ENCODE data around the gene TRIM40. TPM values are rescaled to one million over a fixed set of nuclear protein-coding genes. Genes with fewer than 3 reads are reported as not detected.

TRIM40 gene
- total RNA-seq, 2 experiments from 2014 or later, result not detected

DNA sequence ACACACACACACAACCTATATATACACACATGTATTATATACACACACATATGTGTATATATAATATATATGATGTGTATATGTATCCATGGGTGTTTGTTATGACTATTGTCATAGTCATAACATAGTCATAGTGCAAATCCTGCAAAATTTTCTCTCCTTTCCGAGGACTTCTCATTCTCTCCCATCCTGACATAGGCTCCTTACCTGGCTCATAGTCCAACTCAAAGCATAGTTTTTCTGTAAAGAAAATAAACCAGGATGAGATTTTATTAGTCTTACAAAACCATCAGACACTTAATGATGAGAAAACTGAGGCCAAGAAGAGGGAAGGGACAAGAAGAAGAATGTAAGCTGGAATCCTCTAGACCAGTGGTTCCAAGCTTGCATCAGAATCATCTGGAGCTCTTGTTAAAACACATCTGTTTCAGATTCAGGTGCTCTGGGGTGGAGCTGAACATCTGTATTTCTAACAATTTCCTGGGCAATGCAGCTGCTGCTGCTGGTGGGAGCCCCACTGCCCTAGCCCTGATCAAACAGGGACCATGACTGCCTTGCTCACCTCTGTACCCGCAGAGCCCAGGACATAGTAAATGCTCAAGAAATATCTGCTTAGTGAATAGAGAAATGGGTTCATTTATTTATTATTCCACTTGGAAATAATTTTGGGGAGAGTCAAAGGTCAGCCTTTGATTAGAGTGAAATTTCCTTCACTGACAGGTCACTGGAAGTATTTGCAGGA is 19.8 kb downstream of the TRIM40 start:
- Mint-ChIP-seq H3K9me3 (no peaks in the 10 kb centered on the region), H3K4me3 (no peak overlapping the region), H3K4me1 (peaks cover 9% of the 10 kb centered on the region), H3K27me3 (peaks cover 20% of the 10 kb centered on the region), H3K27ac (no peak overlapping the region), H3K36me3 (ENCODE audit: low read depth) (no peaks in the 10 kb centered on the region)
- ChIA-PET POLR2A (no interaction called here), CTCF (interaction anchor here (1.3 to 1.6 kb wide), 2 partner anchors 11 to 24 kb away, joined by 4 to 5 read pairs; no protein-coding TSS in a partner anchor)
- no peak for DNase-seq

DNA sequence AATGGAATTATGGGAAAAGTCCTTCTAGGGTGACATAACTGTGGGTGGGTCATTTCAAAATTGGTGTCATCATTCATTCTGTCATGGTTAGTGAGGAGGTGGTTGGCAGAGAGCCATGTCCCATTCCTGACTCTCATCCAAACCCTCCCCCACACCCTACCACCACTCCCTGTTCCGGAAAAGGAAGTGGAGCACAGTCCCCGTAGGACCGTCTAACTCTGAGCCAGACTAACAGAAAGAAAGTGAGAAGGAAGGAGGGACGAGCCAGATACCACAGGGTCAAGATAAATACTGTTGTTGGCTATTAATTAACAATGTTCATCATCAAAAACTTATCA is 20.3 kb downstream of the TRIM40 start:
- DNase-seq, result no peak
- POLR2A ChIA-PET, result no interaction called here
- Mint-ChIP-seq H3K9me3 (no peaks in the 10 kb centered on the region), H3K4me3 (no peak overlapping the region), H3K27ac (no peak overlapping the region), H3K27me3 (peaks cover 20% of the 10 kb centered on the region), H3K36me3 (ENCODE audit: low read depth) (no peaks in the 10 kb centered on the region), H3K4me1 (peaks cover 9% of the 10 kb centered on the region)
- CTCF ChIA-PET, result no interaction called here

DNA sequence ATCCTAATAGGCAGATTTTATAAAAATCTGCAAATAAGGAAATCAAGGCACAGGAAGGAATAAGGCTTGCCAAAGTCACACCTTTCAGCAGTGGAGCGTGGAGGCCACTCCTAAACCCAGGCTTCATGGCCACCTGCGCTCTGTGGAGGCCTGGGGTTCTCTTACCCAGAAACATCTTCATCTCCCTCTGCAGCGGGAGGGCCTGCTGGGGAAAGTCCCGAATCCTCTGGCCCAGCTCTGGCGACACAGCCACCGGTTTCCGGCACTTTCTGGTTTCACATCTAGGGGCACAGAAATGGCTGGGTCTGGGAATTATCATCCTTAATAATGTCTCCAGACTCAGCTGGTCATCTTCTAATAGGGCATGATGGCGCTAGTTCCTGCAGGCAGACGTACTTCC is 20.8 kb downstream of the TRIM40 start:
- POLR2A ChIA-PET, result no interaction called here
- peaks cover 20% of the 10 kb centered on the region for H3K27me3 Mint-ChIP-seq
- CTCF ChIA-PET, result no interaction called here

DNA sequence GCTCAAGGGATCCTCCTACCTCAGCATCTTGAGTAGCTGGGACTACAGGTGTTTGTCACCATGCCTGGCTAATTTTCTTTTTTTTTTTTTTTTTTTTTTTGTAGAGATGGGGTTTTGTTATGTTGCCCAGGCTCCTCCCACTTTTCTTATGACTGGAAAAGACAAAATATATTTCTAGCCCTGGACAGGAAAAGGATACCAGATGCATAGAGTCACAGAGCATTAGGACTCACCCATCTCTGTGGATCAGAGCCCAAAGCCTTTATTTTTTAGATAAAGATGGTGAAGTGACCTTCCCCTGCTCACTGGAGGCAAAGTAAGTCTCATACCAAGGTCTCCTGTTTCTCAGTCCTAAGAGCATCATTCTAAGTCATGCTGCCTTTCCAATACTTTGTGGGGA is 21.6 kb downstream of the TRIM40 start:
- CTCF ChIA-PET, result no interaction called here
- H3K4me3 Mint-ChIP-seq, result no peak overlapping the region
- POLR2A ChIA-PET, result no interaction called here
- no peaks in the 10 kb centered on the region for H3K9me3 Mint-ChIP-seq
- no peaks in the 10 kb centered on the region for H3K36me3 Mint-ChIP-seq (ENCODE audit: low read depth)
- peaks cover 8% of the 10 kb centered on the region for H3K4me1 Mint-ChIP-seq
- no peak overlapping the region for H3K27ac Mint-ChIP-seq
- no peak for DNase-seq
- H3K27me3 Mint-ChIP-seq, result peaks cover 18% of the 10 kb centered on the region

More for the DNA sequence above, 20.8 kb downstream of the TRIM40 start:
- Mint-ChIP-seq H3K9me3 (no peaks in the 10 kb centered on the region), H3K27ac (no peak overlapping the region), H3K36me3 (ENCODE audit: low read depth) (no peaks in the 10 kb centered on the region), H3K4me3 (no peak overlapping the region), H3K4me1 (peaks cover 5% of the 10 kb centered on the region)
- DNase-seq, result no peak

DNA sequence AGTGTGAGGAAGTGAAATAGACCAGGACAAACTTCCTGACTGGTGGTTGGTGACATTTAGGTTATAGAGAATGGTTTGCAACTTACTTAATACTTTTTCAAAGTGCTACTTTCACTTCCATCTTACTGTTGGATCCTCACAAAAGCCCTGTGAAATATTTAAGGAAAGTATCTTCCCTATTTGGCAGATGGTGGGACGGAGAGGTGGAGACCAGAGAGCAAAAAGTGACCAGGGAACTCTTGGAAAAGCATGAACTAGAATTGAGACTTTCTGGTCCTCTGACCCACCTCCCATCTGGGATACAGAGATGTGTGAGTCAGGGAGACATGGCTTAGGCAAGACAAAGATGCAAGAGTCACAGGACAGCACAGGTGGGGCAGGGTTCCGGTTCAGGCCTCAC is 22.1 kb downstream of the TRIM40 start:
- H3K27ac Mint-ChIP-seq, result no peak overlapping the region
- no peaks in the 10 kb centered on the region for H3K9me3 Mint-ChIP-seq
- POLR2A ChIA-PET, result no interaction called here
- H3K36me3 Mint-ChIP-seq (ENCODE audit: low read depth), result no peaks in the 10 kb centered on the region
- CTCF ChIA-PET, result interaction anchor here (0.6 kb wide), 1 partner anchor 97 kb away, joined by 3 read pairs; the partner anchor contains the start of gene POLR1H
- peaks cover 17% of the 10 kb centered on the region for H3K27me3 Mint-ChIP-seq
- H3K4me1 Mint-ChIP-seq, result peaks cover 9% of the 10 kb centered on the region
- no peak for DNase-seq
- H3K4me3 Mint-ChIP-seq, result no peak overlapping the region

DNA sequence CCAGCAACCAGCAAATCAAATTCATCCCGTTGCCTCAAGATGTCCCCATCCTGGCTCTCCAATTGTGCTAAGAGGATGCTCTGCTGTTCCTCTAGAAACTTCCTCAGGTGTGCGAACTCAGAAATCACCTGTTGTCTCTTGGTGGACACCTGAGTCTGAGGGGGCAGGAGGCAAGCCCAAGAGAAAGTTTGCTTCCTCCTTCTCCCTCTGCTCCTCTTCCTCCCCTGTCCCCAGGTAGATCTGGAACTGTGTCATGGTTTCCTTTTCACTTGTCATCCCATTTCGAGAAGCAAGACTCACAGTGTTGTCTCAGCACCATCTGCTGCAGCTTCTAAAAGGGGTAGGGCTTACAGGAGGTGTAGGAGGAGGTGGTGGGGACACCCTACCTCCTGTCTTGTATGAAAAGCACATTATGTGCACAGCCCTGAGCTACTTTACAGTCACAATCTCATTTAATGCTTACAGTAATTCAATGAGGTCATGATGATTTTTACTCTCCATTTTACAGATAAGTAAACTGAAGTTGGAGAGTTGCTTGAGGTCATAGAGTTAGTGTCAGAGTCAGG is 22.6 kb downstream of the TRIM40 start:
- CTCF ChIA-PET, result interaction anchor here (0.6 kb wide), 1 partner anchor 98 kb away, joined by 3 read pairs; the partner anchor contains the start of gene POLR1H
- no peaks in the 10 kb centered on the region for H3K9me3 Mint-ChIP-seq
- peaks cover 15% of the 10 kb centered on the region for H3K4me1 Mint-ChIP-seq
- no peaks in the 10 kb centered on the region for H3K36me3 Mint-ChIP-seq (ENCODE audit: low read depth)
- peaks cover 13% of the 10 kb centered on the region for H3K27me3 Mint-ChIP-seq
- H3K4me3 Mint-ChIP-seq, result no peak overlapping the region
- no peak overlapping the region for H3K27ac Mint-ChIP-seq
- no peak for DNase-seq
- POLR2A ChIA-PET, result no interaction called here

DNA sequence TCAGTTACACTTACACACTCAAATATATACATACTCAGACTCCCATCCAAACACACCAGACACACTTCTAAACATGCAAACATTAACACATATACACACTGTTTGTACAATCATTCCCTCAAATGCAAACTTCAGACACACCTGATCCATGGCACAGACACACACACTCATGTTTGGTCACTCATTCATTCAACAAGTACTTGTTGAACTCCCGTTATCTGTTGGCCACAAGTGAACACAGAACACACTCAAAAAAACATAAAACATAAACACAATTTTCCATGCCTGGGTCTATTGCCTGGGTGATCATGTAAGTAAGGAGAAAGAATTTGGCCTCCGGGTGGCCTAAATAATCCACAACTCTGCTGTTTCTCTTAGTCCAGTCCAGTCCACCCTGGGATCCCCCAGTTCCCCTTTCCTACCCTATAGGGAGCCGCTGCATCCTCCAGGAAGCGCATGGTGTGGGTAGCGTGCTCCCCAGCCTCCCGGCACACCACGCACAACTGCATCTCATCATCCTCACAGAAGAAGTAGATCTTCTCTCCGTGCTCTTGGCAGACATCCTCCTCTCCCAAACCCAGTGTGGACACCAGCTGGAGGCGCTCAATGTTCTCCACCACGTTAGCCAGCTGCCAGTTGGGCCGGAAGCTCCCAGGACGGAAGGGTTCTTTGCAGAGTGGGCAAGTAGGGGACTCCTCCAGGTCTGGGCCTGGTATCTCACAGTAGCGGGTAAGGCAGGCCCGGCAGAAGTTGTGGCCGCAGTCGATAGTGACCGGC is 24.3 kb downstream of the TRIM40 start:
- ChIA-PET CTCF (no interaction called here), POLR2A (no interaction called here)
- Mint-ChIP-seq H3K4me3 (no peak overlapping the region), H3K27ac (no peak overlapping the region), H3K27me3 (peaks cover 10% of the 10 kb centered on the region), H3K9me3 (no peaks in the 10 kb centered on the region), H3K4me1 (peaks cover 17% of the 10 kb centered on the region), H3K36me3 (ENCODE audit: low read depth) (no peaks in the 10 kb centered on the region)
- no peak for DNase-seq

DNA sequence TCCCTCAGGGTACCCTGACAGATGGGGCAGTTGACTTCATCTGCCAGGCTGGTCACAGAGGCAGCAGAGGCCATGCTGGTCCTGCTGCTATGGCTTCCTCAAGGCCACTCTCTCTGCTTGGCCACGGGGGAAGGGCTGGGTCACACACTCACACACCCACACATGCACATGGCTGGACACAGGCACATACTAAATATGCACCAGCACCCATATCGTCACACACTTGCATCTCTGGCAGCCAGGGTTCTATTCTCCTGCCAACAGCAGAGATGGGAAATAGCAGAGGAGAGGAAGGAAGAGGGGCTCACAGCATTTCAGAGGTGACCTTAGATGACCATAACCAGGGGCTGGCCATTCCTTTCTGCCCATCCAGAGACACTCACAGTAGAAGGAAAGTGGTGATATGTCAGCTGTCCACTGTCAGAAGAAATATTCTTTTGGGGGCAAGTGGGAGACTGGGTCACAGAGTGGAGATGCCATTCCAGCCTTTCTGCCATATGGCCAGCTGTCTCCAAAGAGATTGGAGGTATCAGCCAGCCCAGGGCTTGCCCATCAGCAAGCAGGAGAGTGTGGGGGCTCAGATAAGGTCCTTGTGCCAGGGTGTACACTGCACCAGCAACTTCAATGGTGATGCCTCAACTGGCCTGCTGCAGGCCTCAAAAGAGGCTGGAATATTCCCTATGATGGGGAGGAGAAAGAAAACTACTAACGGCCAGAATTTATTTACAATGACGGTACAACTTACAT is 25.0 kb downstream of the TRIM40 start, which contains the start of gene TRIM10:
Gene TRIM10, minus strand, starts transcription at position 427 of the 747 bp plus-strand sequence. Its CDS starts 353 bp downstream, at position 74.
- no peaks in the 10 kb centered on the region for H3K36me3 Mint-ChIP-seq (ENCODE audit: low read depth)
- no peak for DNase-seq
- H3K4me1 Mint-ChIP-seq, result peaks cover 17% of the 10 kb centered on the region
- H3K27ac Mint-ChIP-seq, result no peak within 1 kb of the TSS
- ChIA-PET POLR2A (no interaction called here), CTCF (no interaction called here)
- H3K9me3 Mint-ChIP-seq, result no peaks in the 10 kb centered on the region
- peaks cover 8% of the 10 kb centered on the region for H3K27me3 Mint-ChIP-seq
- no peak within 1 kb of the TSS for H3K4me3 Mint-ChIP-seq

DNA sequence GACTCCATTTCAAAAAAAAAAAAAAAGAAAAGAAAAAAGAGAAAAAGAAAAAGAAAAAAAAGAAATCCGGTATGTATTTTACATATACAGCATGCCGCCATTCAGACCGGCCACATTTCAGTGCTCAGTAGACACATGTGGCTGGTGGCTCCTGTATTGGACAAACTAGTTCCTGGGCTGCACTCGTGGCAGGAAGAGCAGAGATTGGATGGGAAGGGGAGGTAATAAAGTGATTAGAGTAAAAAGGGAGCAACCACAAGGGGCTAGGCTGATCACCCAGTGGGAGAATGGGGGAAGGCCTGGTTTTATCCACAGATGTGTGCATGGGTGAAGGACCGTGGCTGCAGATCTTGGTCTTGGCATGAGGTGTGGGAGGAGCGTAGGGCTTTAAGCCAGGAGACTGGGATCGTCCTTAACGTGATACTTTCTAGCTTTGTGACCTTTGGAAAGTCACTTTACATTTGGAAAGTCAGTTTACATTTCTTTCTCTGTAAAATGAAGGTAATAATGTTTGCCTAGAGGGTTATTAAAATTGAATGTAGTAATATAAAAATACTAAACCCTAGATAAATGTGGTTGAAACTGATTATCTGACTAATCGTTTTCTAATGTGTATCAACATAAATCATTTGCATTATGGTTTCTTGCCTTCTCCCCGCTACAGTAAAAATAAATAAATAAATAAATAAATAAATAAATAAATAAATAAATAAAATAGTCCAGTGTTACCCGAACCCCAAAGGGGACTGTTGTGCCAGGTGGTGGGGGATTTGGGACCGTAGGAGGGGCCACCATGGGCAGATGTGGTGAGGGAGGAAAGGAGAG is 26.5 kb downstream of the TRIM40 start:
- H3K27me3 Mint-ChIP-seq, result peaks cover 11% of the 10 kb centered on the region
- CTCF ChIA-PET, result interaction anchor here (0.6 kb wide), 1 partner anchor 371 kb away, joined by 3 read pairs; no protein-coding TSS in a partner anchor

DNA sequence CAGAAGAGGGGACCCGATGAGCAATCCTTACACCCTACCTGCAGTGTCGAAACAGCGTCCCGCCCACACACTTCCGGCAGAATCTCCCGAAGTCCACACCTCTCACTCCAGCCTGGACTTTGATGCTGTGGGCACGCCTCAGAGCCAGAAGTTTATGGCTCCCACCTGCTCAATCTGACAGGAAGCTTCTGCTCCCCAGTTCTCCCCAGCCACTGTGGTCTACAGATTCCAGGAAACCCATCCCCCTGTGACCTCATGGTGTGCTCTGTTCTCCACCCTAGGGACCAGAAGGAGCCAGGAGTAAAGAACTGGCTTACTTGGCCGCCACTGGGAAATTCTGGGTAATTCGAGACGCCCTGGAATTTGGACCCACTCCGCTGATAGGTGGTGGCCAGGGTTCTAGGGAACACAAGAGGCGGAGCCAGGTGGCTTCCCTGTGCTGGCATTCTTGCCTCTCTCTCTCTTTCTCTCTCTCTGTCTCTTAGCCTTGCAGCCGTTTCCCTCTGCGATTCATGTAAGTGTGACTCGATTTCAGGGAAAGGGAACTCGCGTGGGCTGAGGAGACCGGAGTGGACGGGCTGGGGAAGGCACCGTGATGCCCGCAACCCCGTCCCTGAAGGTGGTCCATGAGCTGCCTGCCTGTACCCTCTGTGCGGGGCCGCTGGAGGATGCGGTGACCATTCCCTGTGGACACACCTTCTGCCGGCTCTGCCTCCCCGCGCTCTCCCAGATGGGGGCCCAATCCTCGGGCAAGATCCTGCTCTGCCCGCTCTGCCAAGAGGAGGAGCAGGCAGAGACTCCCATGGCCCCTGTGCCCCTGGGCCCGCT is 27.4 kb downstream of the TRIM40 start, which contains the start of gene TRIM15:
Gene TRIM15, plus strand, starts transcription at position 457 of the 828 bp plus-strand sequence. Its CDS starts 139 bp downstream, at position 596.
- peaks cover 14% of the 10 kb centered on the region for H3K27me3 Mint-ChIP-seq
- H3K4me3 Mint-ChIP-seq, result no peak within 1 kb of the TSS
- peaks cover 23% of the 10 kb centered on the region for H3K4me1 Mint-ChIP-seq
- ChIA-PET POLR2A (no interaction called here), CTCF (no interaction called here)
- H3K9me3 Mint-ChIP-seq, result no peaks in the 10 kb centered on the region
- DNase-seq, result no peak
- H3K36me3 Mint-ChIP-seq (ENCODE audit: low read depth), result no peaks in the 10 kb centered on the region
- H3K27ac Mint-ChIP-seq, result no peak within 1 kb of the TSS

More for the DNA sequence above, 26.5 kb downstream of the TRIM40 start:
- no peaks in the 10 kb centered on the region for H3K36me3 Mint-ChIP-seq (ENCODE audit: low read depth)
- H3K9me3 Mint-ChIP-seq, result no peaks in the 10 kb centered on the region
- POLR2A ChIA-PET, result no interaction called here
- H3K4me3 Mint-ChIP-seq, result no peak overlapping the region
- no peak for DNase-seq
- no peak overlapping the region for H3K27ac Mint-ChIP-seq
- peaks cover 25% of the 10 kb centered on the region for H3K4me1 Mint-ChIP-seq

DNA sequence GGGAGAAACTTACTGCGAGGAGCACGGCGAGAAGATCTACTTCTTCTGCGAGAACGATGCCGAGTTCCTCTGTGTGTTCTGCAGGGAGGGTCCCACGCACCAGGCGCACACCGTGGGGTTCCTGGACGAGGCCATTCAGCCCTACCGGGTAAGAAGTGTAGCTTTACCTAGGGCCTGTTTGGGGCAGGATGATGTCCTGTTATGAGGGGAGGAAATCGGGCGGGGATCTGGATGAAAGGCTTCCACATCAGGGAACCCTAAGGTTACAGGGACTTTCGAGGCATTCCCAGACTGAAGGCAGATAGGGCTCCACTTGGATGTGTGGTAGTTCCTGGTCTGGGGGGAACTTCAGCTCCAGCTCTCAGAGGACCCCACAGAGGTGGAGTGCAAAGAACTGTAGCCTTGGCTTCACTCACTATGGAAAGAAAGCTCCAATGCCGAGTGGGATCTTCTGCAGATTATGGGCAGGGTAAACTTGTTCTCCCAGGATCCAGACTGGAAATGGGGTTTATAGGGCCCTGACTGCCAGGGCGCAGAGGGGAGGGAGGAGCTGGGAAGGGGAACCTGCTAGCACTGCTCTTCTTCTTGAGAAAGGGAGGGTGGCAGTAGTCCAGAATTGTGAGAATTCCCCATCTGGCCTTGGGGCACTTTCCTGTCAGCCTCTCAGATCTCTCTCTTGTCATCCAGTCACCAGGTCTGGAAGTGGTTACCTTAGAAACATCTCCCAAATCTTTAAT is 28.1 kb downstream of the TRIM40 start:
- no peak for DNase-seq
- CTCF ChIA-PET, result no interaction called here
- H3K36me3 Mint-ChIP-seq (ENCODE audit: low read depth), result no peaks in the 10 kb centered on the region
- H3K4me1 Mint-ChIP-seq, result peaks cover 22% of the 10 kb centered on the region
- no peak overlapping the region for H3K27ac Mint-ChIP-seq
- H3K4me3 Mint-ChIP-seq, result no peak overlapping the region
- no peaks in the 10 kb centered on the region for H3K9me3 Mint-ChIP-seq
- peaks cover 21% of the 10 kb centered on the region for H3K27me3 Mint-ChIP-seq
- POLR2A ChIA-PET, result no interaction called here
